ENCODE data around the gene TPD52L2. TPM values are rescaled to one million over a fixed set of nuclear protein-coding genes. Genes with fewer than 3 reads are reported as not detected.

Gene TPD52L2
- 149 and 174 TPM in 2 replicates for total RNA-seq (2014; rRNA removed; shearing (Covaris generic))

GRCh38 chr20:63864978-63865640 is at the start of gene TPD52L2:
TPD52L2 (plus strand) TSS chr20:63865270; CDS start chr20:63865366, 96 bp downstream.
- peak; percentile 99 for DNase-seq (ENCODE audit: low spot score)

GRCh38 chr20:63815615-63816253 is 49.3 kb upstream of the TPD52L2 start:
- DNase-seq (ENCODE audit: low spot score): no peak

GRCh38 chr20:63819224-63819921 is 45.7 kb upstream of the TPD52L2 start:
- no peak for DNase-seq (ENCODE audit: low spot score)

GRCh38 chr20:63821811-63822210 is 43.3 kb upstream of the TPD52L2 start:
- DNase-seq (ENCODE audit: low spot score): no peak

- no peak for DNase-seq (ENCODE audit: low spot score)
Observed at GRCh38 chr20:63822276-63822696, 42.8 kb upstream of the TPD52L2 start.

GRCh38 chr20:63823691-63824311 is 41.3 kb upstream of the TPD52L2 start:
- DNase-seq (ENCODE audit: low spot score): no peak

GRCh38 chr20:63825331-63826118 is 39.5 kb upstream of the TPD52L2 start:
- no peak for DNase-seq (ENCODE audit: low spot score)

GRCh38 chr20:63826753-63827152 is 38.3 kb upstream of the TPD52L2 start:
- peak; percentile 46 for DNase-seq (ENCODE audit: low spot score)

- no peak for DNase-seq (ENCODE audit: low spot score)
Observed at GRCh38 chr20:63828124-63828523, 36.9 kb upstream of the TPD52L2 start.

- no peak for DNase-seq (ENCODE audit: low spot score)
Observed at GRCh38 chr20:63828545-63828944, 36.5 kb upstream of the TPD52L2 start.

- DNase-seq (ENCODE audit: low spot score): no peak
Observed at GRCh38 chr20:63828951-63829350, 36.1 kb upstream of the TPD52L2 start.

GRCh38 chr20:63829603-63829944 is 35.5 kb upstream of the TPD52L2 start:
- DNase-seq (ENCODE audit: low spot score): no peak

- no peak for DNase-seq (ENCODE audit: low spot score)
Observed at GRCh38 chr20:63829945-63830835, 34.9 kb upstream of the TPD52L2 start.

GRCh38 chr20:63830841-63831588 is 34.1 kb upstream of the TPD52L2 start, which contains the start of gene ZBTB46:
ZBTB46 (minus strand) TSS chr20:63831264; CDS start chr20:63790757, 40,507 bp downstream.
- no peak for DNase-seq (ENCODE audit: low spot score)

GRCh38 chr20:63831646-63831992 is 33.5 kb upstream of the TPD52L2 start:
- no peak for DNase-seq (ENCODE audit: low spot score)

GRCh38 chr20:63831993-63832686 is 32.9 kb upstream of the TPD52L2 start:
- DNase-seq (ENCODE audit: low spot score): no peak

GRCh38 chr20:63833776-63834490 is 31.1 kb upstream of the TPD52L2 start:
- DNase-seq (ENCODE audit: low spot score): no peak

- DNase-seq (ENCODE audit: low spot score): no peak
Observed at GRCh38 chr20:63834491-63834880, 30.6 kb upstream of the TPD52L2 start.
